PFSK-1 (cell line): ENCODE measurements around the gene ERAP2.

Source experiments
- FOXP2 ChIP-seq: optimal IDR thresholded peaks from 2 replicates; pipeline ENCODE3; 2011; ENCODE audit warnings: borderline replicate concordance, control low read depth, inconsistent platforms; ENCODE audit not compliant: insufficient read depth; ENCODE audit errors: extremely low read length, extremely low read depth
- POLR2AphosphoS5 ChIP-seq: IDR thresholded peaks from 2 replicates; pipeline ENCODE4 v1.6.1; 2012; ENCODE audit warnings: low read depth, mild to moderate bottlenecking, control low read depth, low read length, moderate library complexity
- REST ChIP-seq, 2 experiments: IDR thresholded peaks; 2 replicates each; pipeline versions ENCODE4 v1.6.1 to v1.8.0; 2011 to 2012; ENCODE audit warnings: low read depth in 2 of 2, low read length in 2 of 2, control low read depth in 1 of 2, inconsistent platforms in 1 of 2, mild to moderate bottlenecking in 1 of 2, moderate library complexity in 1 of 2; ENCODE audit not compliant: insufficient read depth in 1 of 2
- SIN3A ChIP-seq: IDR thresholded peaks from 2 replicates; pipeline ENCODE4 v1.6.1; 2012; ENCODE audit warnings: mild to moderate bottlenecking, low read length, moderate library complexity, borderline replicate concordance; ENCODE audit not compliant: insufficient read depth
- TAF1 ChIP-seq: IDR thresholded peaks from 2 replicates; pipeline ENCODE4 v1.6.1; 2012; ENCODE audit warnings: low read length, control low read depth, borderline replicate concordance; ENCODE audit not compliant: insufficient read depth

GRCh38 chr5:96851312-96852062, 24.8 kb upstream of the ERAP2 start:
- TF ChIP-seq TAF1 (no peak), POLR2AphosphoS5 (no peak), REST (IDR thresholded peaks at IDR 0.05; ENCODE audit: insufficient read depth in 1 of 2, low read depth in 2 of 2, low read length in 2 of 2) (no peak), SIN3A (no peak), FOXP2 (no peak)
